HG03354 (cell line): ENCODE results near the gene SELPLG.
"Not testable (repeated sequence)": the region's sequence is repeated elsewhere in the genome, so short reads cannot be mapped to it uniquely, and the experiment has no call there.

Experiments
- ATAC-seq: cut with Tn5 transposase; IDR thresholded peaks from one replicate; pipeline ENCODE4 v1.9.1; 2021; ENCODE audit warnings: mild to moderate bottlenecking; ENCODE audit not compliant: unreplicated experiment, poor library complexity, severe bottlenecking

Gene SELPLG, protein sequence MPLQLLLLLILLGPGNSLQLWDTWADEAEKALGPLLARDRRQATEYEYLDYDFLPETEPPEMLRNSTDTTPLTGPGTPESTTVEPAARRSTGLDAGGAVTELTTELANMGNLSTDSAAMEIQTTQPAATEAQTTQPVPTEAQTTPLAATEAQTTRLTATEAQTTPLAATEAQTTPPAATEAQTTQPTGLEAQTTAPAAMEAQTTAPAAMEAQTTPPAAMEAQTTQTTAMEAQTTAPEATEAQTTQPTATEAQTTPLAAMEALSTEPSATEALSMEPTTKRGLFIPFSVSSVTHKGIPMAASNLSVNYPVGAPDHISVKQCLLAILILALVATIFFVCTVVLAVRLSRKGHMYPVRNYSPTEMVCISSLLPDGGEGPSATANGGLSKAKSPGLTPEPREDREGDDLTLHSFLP

DNA sequence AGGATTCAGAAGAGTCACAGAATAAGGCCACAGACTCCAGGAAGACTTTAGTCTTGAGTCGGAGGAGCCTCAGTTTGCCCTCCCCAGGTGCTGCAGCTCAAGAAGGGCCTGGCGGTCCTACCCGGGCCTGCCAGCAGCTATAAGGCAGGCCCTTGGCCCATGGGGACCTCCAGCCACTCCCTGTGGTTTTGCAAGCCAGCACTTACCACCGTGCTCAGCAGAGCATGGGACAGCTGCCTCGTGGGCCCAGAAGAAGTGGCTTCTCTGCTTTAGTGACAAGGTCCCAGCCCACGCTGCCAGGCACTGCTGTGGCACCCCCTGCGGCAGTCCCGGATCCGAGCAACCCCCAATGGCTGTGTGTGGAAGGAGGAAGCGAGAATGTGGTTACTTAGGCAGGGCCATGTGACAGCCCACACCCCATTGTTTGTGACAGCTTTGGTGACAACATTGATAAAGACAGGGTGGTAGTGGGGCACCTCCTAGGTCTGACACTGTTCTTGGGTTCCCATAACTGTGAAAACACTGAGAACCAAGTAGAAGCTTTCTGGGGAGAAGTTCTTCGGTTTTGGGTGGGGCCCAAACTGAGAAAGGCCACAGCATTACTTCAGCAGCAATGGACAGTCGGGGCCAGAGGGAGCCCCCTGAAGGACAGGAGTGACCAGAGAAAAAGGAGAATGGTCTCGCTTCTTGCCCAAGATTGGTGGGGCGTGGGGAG is at the start of gene SELPLG:
Gene SELPLG (minus strand): TSS at position 361 of the 715 bp plus-strand sequence. CDS start 9,587 bp downstream, outside the sequence.
- ATAC-seq = peak; percentile 48

DNA sequence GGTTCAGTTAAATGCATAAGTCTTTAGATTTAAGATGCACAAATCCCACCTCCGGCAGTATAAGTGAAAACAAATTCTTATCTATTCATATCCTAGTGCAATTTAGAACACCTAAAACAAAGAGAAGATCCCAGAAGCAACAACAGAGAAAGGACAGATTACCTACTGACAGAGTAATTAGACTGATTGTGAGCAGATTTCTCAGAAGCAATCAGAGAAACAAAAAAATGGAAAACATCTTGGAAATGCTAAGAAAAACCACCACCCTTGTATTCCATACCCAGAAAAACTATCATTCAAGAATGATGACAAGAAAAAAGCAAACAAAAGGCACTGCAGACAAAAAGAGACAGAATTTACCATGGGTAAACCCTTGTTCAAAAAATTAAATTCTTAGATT is 47.6 kb upstream of the SELPLG start:
- no peak for ATAC-seq

DNA sequence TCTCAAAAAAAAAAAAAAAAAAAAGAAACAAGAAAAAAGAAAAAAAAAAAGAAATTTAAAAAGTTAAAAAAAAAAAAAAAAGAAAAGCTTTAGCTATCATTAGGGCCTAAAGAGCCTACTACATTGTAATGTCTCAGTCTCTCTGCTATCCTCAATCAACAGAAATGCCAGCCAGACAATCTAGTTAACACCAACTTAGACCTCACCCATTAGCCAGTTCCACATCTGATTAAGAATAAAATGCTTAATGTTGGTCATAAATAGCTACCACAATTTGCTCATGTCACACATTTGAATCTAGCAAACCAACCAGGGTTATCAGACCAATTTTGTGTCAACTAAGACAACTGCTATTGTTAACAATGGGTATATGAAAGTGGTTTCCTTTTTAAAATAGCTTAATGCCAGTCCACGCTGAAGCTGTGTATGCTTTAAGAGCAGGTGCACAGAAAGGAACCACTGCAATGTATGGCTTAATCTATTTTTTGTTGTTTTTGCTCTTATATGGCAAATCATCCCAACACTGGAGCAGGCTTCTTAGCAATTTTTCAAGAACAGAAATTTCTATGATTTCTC is 45.5 kb upstream of the SELPLG start:
- ATAC-seq = no peak

DNA sequence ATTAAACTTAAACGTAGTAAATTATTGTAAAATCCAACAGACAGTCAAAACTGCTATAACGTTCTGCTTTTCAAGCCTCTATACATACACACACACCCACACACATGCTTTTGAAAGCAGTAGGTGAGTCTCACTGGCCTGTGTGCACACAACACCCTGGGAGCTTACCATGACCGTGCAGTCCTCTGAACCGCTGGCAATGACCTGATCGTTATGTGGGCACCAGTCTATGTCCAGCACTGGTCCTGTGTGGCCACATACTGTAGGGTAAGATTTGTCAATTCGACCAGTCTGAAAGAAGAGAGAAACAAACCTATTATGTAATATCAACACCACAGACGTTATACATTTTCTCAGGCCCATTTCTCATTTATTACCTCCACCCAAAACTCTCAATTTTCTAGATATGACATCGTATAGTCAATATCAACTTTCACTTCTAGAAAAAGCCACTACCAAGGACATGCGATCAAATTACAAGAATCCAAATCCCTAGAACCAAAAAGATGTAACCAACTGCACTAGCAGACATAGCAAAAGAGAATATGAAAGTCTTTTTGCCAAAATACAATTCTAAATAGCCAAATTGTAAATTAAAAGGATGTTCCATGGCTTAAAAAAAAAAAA is 44.5 kb upstream of the SELPLG start:
- no peak for ATAC-seq

DNA sequence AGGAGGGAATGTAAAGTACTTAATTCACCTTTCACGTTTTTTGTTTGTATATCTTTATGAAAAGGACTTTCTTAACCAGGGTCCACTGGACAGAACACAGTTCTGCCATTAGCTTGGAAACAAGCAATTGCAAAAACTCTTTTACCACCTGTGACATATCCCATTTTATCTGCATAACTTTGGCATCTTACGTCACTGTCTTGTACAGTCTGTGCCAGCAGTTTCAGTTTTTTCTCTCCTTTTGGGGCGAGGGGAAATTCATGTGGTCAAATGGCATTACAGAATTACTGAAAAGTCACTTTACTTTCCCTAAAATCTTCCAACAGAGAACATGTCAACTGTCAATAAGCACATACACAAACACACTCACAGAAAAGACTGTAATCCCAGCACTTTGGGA is 43.7 kb upstream of the SELPLG start:
- ATAC-seq = no peak

DNA sequence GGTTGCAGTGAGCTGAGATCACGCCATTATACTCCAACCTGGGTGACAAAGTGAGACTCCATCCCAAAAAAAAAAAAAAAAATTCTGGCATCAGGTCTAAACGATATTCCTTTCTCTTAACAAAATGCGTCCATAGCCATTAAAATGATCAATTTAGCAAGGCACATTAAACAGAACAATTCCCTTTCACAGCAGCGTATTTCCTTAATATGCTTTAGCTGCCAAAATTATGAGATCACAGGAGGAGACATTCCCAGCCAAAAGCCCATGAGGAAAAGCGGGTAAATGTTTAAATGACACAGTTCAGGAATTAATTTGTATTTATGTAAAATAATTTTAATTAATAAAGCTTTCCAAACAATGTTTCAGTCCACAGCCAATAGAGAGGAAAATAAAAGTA is 43.0 kb upstream of the SELPLG start:
- ATAC-seq = no peak

DNA sequence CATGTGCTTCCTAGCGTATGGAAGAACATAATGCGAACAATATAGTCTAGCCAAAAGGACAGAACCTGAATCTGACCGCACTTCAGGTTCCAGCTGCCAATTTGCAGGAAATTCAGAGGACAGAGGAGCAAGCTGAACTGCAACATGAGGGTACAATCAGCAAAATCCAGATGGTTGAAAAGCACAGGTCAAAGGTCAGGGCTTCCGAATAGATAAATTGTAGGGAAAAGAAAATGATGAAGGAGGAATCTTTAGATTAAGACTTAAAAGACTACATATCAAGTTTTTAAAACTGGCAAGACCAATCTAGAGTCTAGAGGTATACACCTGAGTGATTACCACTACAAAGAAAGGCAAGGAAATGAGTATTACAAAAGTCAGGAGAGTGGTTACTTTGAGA is 42.1 kb upstream of the SELPLG start:
- no peak for ATAC-seq

DNA sequence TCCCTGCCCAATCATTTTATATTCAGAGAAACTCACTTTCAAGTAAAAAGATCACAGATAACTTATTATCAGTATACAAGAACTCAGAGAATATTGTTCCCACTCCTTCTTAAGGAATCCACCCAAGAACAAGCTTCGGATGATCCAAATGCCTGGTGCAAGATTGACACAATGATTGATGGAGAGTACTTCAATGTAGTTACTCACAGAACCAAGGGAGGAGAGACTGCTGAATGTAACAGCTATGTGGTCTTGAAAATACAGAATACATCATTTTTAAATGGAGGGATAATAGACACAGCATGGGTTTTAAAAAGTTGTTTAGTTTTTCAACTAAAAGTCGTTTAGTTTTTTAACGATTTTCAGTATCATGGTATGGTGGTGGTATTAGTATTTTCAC is 38.4 kb upstream of the SELPLG start:
- ATAC-seq = no peak

DNA sequence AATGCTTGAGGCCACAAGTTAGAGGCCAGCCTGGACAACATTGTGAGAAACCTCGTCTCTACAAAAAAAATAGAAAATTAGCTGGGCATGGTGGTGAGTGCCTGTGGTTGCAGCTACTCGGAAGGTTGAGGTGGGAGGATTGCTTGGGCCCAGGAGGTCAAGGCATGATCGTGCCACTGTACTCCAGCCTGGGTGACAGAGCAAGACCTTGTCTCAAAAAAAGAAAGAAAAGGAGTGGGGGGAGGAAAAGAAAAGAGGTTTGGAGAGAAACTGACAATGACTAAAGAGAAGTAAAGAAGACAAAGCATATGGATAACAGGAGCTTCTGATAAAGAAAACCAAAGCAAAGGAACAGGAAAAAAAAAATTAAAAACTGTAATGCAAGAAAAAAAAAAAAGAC is 37.4 kb upstream of the SELPLG start:
- no peak for ATAC-seq

DNA sequence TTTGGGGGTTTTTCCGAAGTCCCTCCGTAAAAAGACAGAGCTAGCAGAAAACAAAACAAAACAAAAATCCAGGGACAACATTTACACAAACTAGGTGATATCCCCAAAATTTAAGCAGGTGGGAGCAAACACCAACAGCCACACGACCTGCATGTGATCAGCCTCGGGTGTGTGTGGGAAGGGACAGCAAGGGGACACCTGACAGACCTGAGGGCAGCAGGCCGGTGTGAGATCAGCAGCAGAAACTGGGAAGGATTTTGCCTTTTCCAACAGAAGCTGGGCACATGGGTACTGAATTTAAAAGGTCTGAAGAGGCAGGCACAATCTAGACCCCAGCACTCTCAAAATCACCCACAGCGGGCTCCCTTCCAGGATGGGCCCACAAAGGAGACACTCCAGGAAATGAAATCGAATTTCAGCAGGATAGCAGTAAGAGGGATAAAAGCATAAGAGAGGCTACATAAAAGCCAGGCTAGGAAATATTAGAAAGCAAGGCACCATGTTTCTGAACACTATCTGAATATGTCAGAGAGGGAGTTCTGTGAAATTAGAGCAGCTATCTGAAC is 36.5 kb upstream of the SELPLG start:
- ATAC-seq = no peak

DNA sequence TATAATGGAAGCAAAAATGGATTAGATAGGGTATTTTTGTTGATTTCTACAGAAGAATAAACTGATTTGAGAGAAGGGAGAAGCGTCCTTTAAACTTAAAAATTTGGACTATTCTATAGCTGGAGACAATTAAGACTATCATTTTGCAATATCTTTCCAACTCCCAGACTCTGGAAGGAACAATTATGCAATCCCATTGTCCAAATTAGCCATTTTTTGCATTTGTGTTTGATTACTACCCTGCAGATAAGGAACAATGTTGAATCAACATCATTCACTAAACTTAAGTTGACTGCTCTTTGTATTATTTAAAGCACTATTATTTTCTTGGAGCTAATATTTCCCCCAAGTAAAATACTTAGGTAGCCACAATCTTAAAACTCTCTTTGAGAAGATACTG is 34.8 kb upstream of the SELPLG start:
- no peak for ATAC-seq

DNA sequence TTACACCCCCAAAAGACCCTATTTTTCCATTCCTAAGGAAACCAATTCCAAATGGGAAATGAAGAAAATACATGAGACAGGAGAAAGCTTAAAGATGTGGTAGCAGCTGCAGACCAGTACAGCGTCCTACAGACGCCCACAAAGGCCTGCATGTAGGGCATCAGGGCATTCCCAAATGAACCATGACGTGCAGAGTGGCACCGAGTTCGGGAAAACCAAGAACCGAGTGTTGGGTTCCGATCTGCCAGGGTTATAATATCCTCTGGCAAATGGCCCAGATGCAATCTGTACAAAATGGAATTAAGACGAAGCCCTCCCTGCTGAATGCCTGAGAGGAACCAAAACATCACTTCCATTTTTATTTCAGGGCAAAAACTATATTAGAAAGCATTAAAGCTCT is 34.4 kb upstream of the SELPLG start:
- ATAC-seq = no peak

DNA sequence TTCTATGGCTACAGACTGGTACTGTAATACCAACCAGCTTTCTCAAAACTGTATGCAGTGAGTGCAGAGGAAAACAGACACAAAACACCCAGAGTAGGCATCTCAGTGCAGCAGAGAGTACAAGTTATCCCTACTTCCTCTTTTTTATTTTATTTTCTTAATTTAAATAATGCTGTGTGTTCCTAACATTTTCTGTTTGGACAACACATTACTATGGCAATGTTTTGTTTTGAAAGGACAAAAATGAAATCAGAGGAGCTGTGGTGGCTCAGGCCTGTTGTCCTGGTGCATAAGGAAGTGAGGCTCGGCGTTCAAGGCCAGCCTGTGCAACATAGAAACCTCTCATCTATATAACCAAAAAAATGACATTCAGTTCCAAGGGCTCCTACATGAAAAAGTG is 33.7 kb upstream of the SELPLG start:
- peak; percentile 47 for ATAC-seq

DNA sequence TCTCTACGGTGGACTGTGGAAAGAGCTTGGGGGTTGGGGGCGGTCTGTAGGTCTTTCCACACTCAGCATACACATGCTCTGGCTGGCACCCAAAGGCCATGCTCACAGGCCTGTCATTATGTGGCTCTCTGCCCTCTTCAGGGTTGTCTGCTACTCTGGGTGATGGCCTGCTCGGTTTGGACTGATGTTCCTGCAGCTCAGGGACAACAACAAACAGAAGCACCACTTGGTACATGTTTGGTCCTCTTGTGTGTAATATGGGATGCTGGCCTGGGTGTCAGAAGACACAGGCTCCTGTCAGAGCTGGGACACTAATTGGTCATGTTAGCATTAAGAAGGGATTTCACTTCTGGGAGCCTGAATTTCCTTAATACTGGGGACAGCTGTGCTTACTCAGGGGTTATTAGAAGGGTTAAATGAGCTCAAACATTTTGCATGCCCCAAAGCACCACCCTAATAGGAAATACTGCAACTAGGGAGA is 32.7 kb upstream of the SELPLG start:
- ATAC-seq = no peak

DNA sequence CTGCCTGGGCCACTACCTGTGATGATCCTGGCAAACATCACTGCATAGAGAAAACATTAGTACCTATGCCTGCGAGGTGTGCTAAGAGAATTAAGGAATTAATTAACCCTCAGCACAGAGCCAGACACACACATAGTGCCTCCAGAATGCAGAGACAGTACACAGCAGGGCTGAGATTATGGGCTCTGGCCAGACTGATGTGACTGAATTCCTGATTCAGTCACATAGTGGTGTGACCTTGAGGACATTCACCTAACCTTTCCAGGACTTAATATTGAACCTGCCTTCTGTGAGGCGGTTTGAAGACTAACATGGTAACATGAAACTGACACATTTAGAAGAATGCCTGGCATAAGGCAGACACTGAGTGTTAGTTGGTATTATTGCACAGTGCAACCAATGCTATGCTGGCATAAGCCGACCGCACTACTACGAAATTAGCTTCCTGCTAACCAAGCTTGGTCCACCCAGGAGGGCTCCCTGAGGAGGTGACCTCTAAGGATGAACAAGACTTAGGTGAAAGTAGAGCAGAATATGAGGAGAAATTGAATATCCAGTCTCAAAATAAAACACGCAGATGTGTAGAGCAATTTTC is 32.0 kb upstream of the SELPLG start:
- ATAC-seq = no peak

DNA sequence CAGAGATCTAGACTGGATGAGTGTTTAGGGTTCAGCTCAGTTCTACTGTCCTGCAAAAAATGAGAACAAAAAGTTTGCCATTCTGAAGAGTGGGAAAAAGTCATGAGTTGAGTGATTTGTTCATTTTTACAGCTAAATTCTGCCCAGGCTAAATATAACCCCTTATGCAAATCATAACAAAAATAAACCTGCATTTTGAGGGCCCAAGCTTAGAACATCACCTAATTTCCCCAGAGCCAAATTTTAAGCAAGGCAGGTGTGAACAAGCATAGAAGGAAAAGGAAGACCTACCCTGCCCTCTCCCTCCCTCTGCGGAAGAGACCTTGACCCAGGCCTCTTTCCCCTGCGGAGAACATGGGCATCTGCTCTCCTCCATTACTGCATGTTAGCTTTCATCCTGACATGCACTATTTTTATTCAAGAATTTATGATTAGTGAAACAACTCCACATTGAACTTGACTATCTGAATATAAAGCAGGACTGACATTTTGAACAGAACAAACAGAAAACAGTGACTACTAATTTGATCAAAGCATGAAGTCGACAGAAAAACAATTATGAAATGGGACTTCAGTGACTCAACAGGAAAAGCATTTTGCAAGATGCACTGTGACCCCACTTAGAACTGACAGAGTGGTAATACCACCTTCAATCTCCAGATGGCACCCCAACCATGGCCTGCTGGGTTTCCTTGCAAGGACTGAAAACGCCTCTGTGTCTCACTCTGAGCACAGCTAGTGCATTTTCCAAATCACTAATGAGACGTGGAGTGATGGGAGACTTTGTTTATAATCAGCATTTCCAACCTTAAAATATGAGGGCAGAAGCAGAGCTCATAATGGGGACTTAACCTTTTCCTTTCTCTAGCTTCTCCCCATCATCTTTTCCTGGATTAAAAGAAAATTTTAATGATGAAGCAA is 30.9 kb upstream of the SELPLG start:
- ATAC-seq = peak; percentile 83

DNA sequence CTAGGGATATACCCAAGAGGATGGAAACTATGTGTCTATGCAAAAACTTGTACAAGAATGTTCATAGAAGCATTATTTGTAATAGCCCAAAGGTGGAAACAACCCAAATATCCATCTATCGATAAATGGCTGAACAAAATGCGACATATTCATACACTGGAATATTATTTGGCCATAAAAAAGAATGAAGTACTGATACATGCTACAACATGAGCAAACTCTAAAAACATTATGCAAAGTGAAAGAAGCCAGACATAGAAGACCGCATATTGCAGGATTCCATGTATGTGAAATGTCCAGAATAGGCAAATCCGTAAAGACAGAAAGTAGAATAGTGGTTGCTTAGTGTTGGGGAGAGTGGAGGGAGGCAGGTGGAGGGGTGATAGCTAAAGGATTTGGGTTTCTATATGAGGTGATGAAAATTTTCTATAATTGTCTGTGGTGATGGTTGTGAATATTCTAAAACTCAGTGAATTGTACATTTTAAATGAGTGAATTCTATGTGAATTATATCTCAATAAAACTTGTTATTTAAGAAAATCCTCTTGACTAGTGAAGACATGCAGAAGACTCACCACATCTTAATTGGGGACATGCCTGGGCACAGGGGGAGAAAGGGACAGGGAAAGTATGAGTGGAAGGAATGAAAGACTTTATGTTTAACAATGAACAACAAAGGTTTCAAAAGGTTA is 29.8 kb upstream of the SELPLG start:
- no peak for ATAC-seq

DNA sequence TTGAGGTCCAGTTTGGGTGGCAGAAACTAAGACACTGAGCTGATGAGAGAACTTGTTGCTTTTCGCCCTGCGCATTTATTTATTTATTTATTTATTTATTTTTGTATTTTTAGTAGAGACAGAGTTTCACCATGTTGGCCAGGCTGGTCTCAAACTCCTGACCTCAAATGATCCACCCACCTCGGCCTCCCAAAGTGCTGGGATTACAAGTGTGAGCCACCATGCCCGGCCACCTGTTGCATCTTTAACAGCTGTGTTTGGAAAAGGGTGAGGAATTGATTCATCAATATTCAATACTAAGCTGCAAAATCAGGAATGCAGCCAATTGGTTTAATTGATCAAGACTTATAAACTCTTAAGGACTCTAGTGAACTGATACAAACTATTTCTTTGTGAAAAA is 24.4 kb upstream of the SELPLG start:
- ATAC-seq = not testable (repeated sequence)
